Hypothalamus (tissue), 51 donors: Measurements from ENCODE around the gene DPF3.

Experiments used
- DNase-seq, 51 donors: peaks; one replicate each; lab custom pipeline; 2025; lab: John Stamatoyannopoulos, UW

DPF3 gene

GRCh38 chr14:72662214-72662613 lies 231.7 kb downstream of the DPF3 start:
- no peak for DNase-seq

GRCh38 chr14:72657214-72657921 lies 236.5 kb downstream of the DPF3 start:
- DNase-seq, result no peak

- no peak for DNase-seq
Observed at GRCh38 chr14:72653026-72653425, 240.9 kb downstream of the DPF3 start.

- DNase-seq, result no peak
Observed at GRCh38 chr14:72652179-72652578, 241.7 kb downstream of the DPF3 start.

- DNase-seq, result peak in 21 of 51 donors; percentile 5 to 55 (median 21)
Observed at GRCh38 chr14:72651714-72652113, 242.2 kb downstream of the DPF3 start.

GRCh38 chr14:72651081-72651480 lies 242.8 kb downstream of the DPF3 start:
- peak in 3 of 51 donors; percentile 4 to 10 (median 7) for DNase-seq

- DNase-seq, result no peak
Observed at GRCh38 chr14:72649603-72650227, 244.2 kb downstream of the DPF3 start.

- no peak for DNase-seq
Observed at GRCh38 chr14:72647782-72648181, 246.1 kb downstream of the DPF3 start.

GRCh38 chr14:72646861-72647528 lies 246.9 kb downstream of the DPF3 start:
- no peak for DNase-seq

- DNase-seq, result no peak
Observed at GRCh38 chr14:72645706-72646105, 248.2 kb downstream of the DPF3 start.

GRCh38 chr14:72644758-72645489 lies 249.0 kb downstream of the DPF3 start:
- no peak for DNase-seq

- peak in 1 of 51 donors; percentile 33 for DNase-seq
Observed at GRCh38 chr14:72644038-72644437, 249.9 kb downstream of the DPF3 start.

- peak in 22 of 51 donors; percentile 4 to 73 (median 22) for DNase-seq
Observed at GRCh38 chr14:72643317-72643801, 250.5 kb downstream of the DPF3 start.

GRCh38 chr14:72640911-72641485 lies 252.9 kb downstream of the DPF3 start:
- no peak for DNase-seq

GRCh38 chr14:72638021-72638420 lies 255.9 kb downstream of the DPF3 start:
- DNase-seq, result no peak

- no peak for DNase-seq
Observed at GRCh38 chr14:72636871-72637270, 257.0 kb downstream of the DPF3 start.

GRCh38 chr14:72636094-72636493 lies 257.8 kb downstream of the DPF3 start:
- DNase-seq, result no peak

GRCh38 chr14:72634691-72635616 lies 258.9 kb downstream of the DPF3 start:
- DNase-seq, result no peak

- DNase-seq, result no peak
Observed at GRCh38 chr14:72633551-72633950, 260.4 kb downstream of the DPF3 start.
